LoVo (cell line): Measurements from ENCODE around the gene SLC35B2.
A peak's percentile ranks its signal among the peaks of the same experiment; 100 is the strongest.

Experiments
- DNase-seq: peaks from one replicate; pipeline ENCODE4 v3.0.0-alpha.2; 2016; ENCODE audit warnings: low spot score

SLC35B2 gene

GRCh38 chr6:44257025-44257752 is at the start of gene SLC35B2:
SLC35B2 (minus strand) TSS chr6:44257528; CDS start chr6:44257410, 118 bp downstream.
- peak; percentile 79 for DNase-seq

GRCh38 chr6:44306710-44307109 is 49.4 kb upstream of the SLC35B2 start:
- DNase-seq = no peak

GRCh38 chr6:44305200-44305725 is 47.9 kb upstream of the SLC35B2 start:
- no peak for DNase-seq

- DNase-seq = no peak
These were observed 47.2 kb upstream of the SLC35B2 start for GRCh38 chr6:44304282-44305199.

GRCh38 chr6:44303842-44304241 is 46.5 kb upstream of the SLC35B2 start:
- no peak for DNase-seq

- DNase-seq = no peak
These were observed 45.5 kb upstream of the SLC35B2 start for GRCh38 chr6:44302856-44303255.

GRCh38 chr6:44301782-44302564 is 44.6 kb upstream of the SLC35B2 start:
- no peak for DNase-seq

- DNase-seq = no peak
These were observed 43.8 kb upstream of the SLC35B2 start for GRCh38 chr6:44301106-44301505.

GRCh38 chr6:44300292-44300823 is 43.0 kb upstream of the SLC35B2 start:
- DNase-seq = no peak

- no peak for DNase-seq
These were observed 41.5 kb upstream of the SLC35B2 start for GRCh38 chr6:44298864-44299263.

- DNase-seq = no peak
These were observed 40.9 kb upstream of the SLC35B2 start for GRCh38 chr6:44298055-44298803.

GRCh38 chr6:44297063-44298038 is 40.0 kb upstream of the SLC35B2 start:
- peak; percentile 26 for DNase-seq

GRCh38 chr6:44294832-44295791 is 37.8 kb upstream of the SLC35B2 start:
- no peak for DNase-seq

- no peak for DNase-seq
These were observed 35.5 kb upstream of the SLC35B2 start for GRCh38 chr6:44292661-44293365.

GRCh38 chr6:44291841-44292240 is 34.5 kb upstream of the SLC35B2 start:
- DNase-seq = no peak

- DNase-seq = no peak
These were observed 32.5 kb upstream of the SLC35B2 start for GRCh38 chr6:44289726-44290260.

- no peak for DNase-seq
These were observed 29.4 kb upstream of the SLC35B2 start for GRCh38 chr6:44286747-44287146.

- DNase-seq = no peak
These were observed 28.9 kb upstream of the SLC35B2 start for GRCh38 chr6:44286285-44286565.
